Left ventricle myocardium inferior (tissue), 1 donor: ENCODE results near the gene NDUFAF5. TPM values are rescaled to one million over a fixed set of nuclear protein-coding genes. Genes with fewer than 3 reads are reported as not detected.

Experiments used
- DNase-seq: peaks from one replicate; pipeline ENCODE4 v3.0.0-alpha.2; 2020
- H3K27ac ChIP-seq: fragments of 200-600 bp; replicated peaks from 2 replicates; pipeline ENCODE4 v1.8.0; 2021
- H3K27me3 ChIP-seq: fragments of 200-600 bp; 2 replicates; pipeline ENCODE4 v1.8.0; 2021; ENCODE audit warnings: low read depth
- H3K36me3 ChIP-seq: fragments of 200-600 bp; 2 replicates; pipeline ENCODE4 v1.8.0; 2021
- H3K4me1 ChIP-seq: fragments of 200-600 bp; 2 replicates; pipeline ENCODE4 v1.8.0; 2021
- H3K4me3 ChIP-seq: fragments of 200-600 bp; 2 replicates; pipeline ENCODE4 v1.8.0; 2021; ENCODE audit warnings: mild to moderate bottlenecking, moderate library complexity
- H3K9me3 ChIP-seq: fragments of 200-600 bp; replicated peaks from 2 replicates; pipeline ENCODE4 v1.8.0; 2021
- intact Hi-C: fragments of 100-400 bp; cut with micrococcal nuclease; formaldehyde crosslinking; loops from one replicate; pipeline ENCODE4 v1.11.0; 2022
- total RNA-seq: library from RNA; stranded (reverse); fragmentation: NEBNext Ultra II Directional; extraction: Animal tissue kit (Norgen Biotek cat#: 25700); gene quantifications from one replicate; pipeline ENCODE4 v1.2.1, GENCODE V29; 2021
- TF ChIP-seq, protein P1 (sequence below): fragments of 200-600 bp; IDR thresholded peaks from 2 replicates; pipeline ENCODE4 v1.8.0; 2021; ENCODE audit warnings: antibody characterized with exemption, mild to moderate bottlenecking, borderline replicate concordance
- donor health status: DM: no; HTN: yes; CAD: no; lungs with severe emphysema.

The NDUFAF5 gene
- total RNA-seq, 1 donor from 2014 or later: 60.2 TPM

DNA sequence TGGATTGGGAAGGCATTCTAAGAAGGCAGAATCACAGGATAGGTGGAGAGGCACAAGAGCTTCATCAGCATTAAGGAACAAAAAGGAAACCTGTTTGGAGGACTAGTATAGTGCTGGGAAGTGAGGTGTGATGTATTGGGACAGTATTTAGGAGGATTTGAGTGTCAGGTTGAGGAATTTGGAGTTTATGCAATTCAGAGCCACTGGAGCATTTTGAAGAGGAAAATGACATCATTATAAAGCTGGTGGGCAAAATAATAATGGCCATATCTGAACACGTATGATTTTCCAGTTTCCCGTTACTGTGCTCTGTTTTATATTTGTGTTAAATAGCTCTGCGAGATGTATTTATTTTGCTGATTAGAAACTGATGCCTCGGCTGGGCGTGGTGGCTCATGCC is 14.2 kb downstream of the NDUFAF5 start:
- Histone ChIP-seq H3K4me1 (peaks cover 32% of the 10 kb centered on the region), H3K27ac (no peak overlapping the region), H3K27me3 (no peaks in the 10 kb centered on the region), H3K9me3 (no peaks in the 10 kb centered on the region), H3K36me3 (peaks cover 89% of the 10 kb centered on the region), H3K4me3 (no peak overlapping the region)
- intact Hi-C loops: no loop called here
- DNase-seq: no peak
- TF ChIP-seq, protein P1, sequence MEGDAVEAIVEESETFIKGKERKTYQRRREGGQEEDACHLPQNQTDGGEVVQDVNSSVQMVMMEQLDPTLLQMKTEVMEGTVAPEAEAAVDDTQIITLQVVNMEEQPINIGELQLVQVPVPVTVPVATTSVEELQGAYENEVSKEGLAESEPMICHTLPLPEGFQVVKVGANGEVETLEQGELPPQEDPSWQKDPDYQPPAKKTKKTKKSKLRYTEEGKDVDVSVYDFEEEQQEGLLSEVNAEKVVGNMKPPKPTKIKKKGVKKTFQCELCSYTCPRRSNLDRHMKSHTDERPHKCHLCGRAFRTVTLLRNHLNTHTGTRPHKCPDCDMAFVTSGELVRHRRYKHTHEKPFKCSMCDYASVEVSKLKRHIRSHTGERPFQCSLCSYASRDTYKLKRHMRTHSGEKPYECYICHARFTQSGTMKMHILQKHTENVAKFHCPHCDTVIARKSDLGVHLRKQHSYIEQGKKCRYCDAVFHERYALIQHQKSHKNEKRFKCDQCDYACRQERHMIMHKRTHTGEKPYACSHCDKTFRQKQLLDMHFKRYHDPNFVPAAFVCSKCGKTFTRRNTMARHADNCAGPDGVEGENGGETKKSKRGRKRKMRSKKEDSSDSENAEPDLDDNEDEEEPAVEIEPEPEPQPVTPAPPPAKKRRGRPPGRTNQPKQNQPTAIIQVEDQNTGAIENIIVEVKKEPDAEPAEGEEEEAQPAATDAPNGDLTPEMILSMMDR: no peak

- Histone ChIP-seq H3K27me3 (no peaks in the 10 kb centered on the region), H3K4me3 (no peak overlapping the region), H3K9me3 (no peaks in the 10 kb centered on the region), H3K4me1 (peaks cover 32% of the 10 kb centered on the region), H3K36me3 (peaks cover 89% of the 10 kb centered on the region), H3K27ac (peak overlapping the region; percentile 69)
- intact Hi-C loops: no loop called here
- TF ChIP-seq, protein P1: no peak
- no peak for DNase-seq
Measured at GRCh38 chr20:13799974-13800373, 15.1 kb downstream of the NDUFAF5 start.

DNA sequence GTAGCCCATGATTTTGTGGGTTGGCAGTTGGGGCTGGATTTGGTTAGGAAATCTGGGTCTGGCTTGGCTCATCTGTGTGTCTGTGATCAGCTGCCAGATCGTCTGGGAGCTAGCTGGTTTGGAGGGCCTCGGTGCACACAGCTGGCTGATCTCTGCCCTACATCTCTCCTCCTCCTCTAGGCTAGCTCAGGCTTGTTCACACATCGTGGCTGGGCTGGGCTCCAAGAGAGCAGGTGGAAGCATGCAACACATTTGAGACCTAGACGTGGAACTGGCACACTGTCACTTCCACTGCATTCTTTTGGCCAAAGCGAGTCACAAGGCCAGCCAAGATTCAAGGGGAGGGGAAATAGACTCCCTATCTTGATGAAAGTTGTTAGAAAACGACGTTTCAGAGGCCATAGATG is 15.9 kb downstream of the NDUFAF5 start:
- intact Hi-C loops: no loop called here
- H3K4me3 ChIP-seq: no peak overlapping the region
- peaks cover 32% of the 10 kb centered on the region for H3K4me1 ChIP-seq
- H3K27me3 ChIP-seq: no peaks in the 10 kb centered on the region
- peaks cover 89% of the 10 kb centered on the region for H3K36me3 ChIP-seq
- no peaks in the 10 kb centered on the region for H3K9me3 ChIP-seq
- H3K27ac ChIP-seq: peak overlapping the region; percentile 69
- DNase-seq: peak; percentile 94
- TF ChIP-seq, protein P1: no peak

- H3K4me3 ChIP-seq: no peak overlapping the region
- H3K4me1 ChIP-seq: peaks cover 16% of the 10 kb centered on the region
- peak overlapping the region; percentile 31 for H3K27ac ChIP-seq
- intact Hi-C loops: no loop called here
- TF ChIP-seq, protein P1: no peak
- DNase-seq: no peak
- H3K36me3 ChIP-seq: peaks cover 96% of the 10 kb centered on the region
- no peaks in the 10 kb centered on the region for H3K9me3 ChIP-seq
- no peaks in the 10 kb centered on the region for H3K27me3 ChIP-seq
Measured at GRCh38 chr20:13809373-13809772, 24.5 kb downstream of the NDUFAF5 start.

- Histone ChIP-seq H3K4me3 (no peak overlapping the region), H3K9me3 (no peaks in the 10 kb centered on the region), H3K27ac (peak overlapping the region; percentile 31), H3K4me1 (peaks cover 16% of the 10 kb centered on the region), H3K36me3 (peaks cover 96% of the 10 kb centered on the region), H3K27me3 (no peaks in the 10 kb centered on the region)
- intact Hi-C loops: no loop called here
- no peak for DNase-seq
- TF ChIP-seq, protein P1: no peak
Measured at GRCh38 chr20:13809855-13810254, 25.0 kb downstream of the NDUFAF5 start.

DNA sequence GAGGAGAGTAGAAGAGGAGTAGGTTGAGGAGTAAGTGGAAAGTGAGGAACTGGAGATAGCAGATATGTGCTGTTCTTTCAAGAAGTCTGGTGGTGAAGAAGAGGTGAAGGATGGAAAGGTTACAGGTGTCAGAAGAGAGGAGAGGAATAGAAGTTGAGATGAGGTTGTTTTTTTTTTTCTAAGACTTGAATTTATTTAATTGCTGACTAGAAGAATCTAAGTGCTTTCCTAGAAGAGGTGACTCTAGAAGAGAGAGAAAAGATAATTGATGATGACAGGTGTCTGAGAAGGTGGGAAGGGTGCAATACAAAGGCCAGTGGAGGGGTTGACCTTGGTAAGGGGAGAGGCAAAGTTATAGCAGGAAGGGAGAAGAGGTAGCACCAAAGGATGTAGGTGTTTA is 25.6 kb downstream of the NDUFAF5 start:
- TF ChIP-seq, protein P1: no peak
- Histone ChIP-seq H3K27me3 (no peaks in the 10 kb centered on the region), H3K9me3 (no peaks in the 10 kb centered on the region), H3K4me1 (peaks cover 16% of the 10 kb centered on the region), H3K36me3 (peaks cover 96% of the 10 kb centered on the region), H3K4me3 (no peak overlapping the region), H3K27ac (no peak overlapping the region)
- no peak for DNase-seq
- intact Hi-C loops: no loop called here
